IPS DF 4.7 (cell line): ENCODE data around the gene ZCCHC2.

Source experiments
- DNase-seq: peaks from one replicate; pipeline ENCODE4 v3.0.0-alpha.2; 2013; ENCODE audit warnings: low spot score; ENCODE audit errors: extremely low read depth

ZCCHC2 gene

GRCh38 chr18:62522504-62523254, at the start of gene ZCCHC2:
Gene ZCCHC2 (plus strand): TSS chr18:62523025. CDS start chr18:62523425, 400 bp downstream.
- peak; percentile 72 for DNase-seq

- DNase-seq, result no peak
These were observed 43.3 kb upstream of the ZCCHC2 start for GRCh38 chr18:62479574-62479973.

- no peak for DNase-seq
These were observed 41.9 kb upstream of the ZCCHC2 start for GRCh38 chr18:62480927-62481326.

- no peak for DNase-seq
These were observed 37.9 kb upstream of the ZCCHC2 start for GRCh38 chr18:62484941-62485340.

GRCh38 chr18:62485684-62486083, 37.1 kb upstream of the ZCCHC2 start:
- no peak for DNase-seq

- no peak for DNase-seq
These were observed 36.4 kb upstream of the ZCCHC2 start for GRCh38 chr18:62486290-62486964.

- no peak for DNase-seq
These were observed 35.7 kb upstream of the ZCCHC2 start for GRCh38 chr18:62487161-62487560.

- no peak for DNase-seq
These were observed 31.7 kb upstream of the ZCCHC2 start for GRCh38 chr18:62490967-62491695.

- DNase-seq, result no peak
These were observed 29.6 kb upstream of the ZCCHC2 start for GRCh38 chr18:62493033-62493862.

GRCh38 chr18:62494764-62495163, 28.1 kb upstream of the ZCCHC2 start:
- no peak for DNase-seq

- no peak for DNase-seq
These were observed 26.6 kb upstream of the ZCCHC2 start for GRCh38 chr18:62496262-62496661.

GRCh38 chr18:62497190-62497772, 25.5 kb upstream of the ZCCHC2 start:
- no peak for DNase-seq

GRCh38 chr18:62498616-62499262, 24.1 kb upstream of the ZCCHC2 start:
- no peak for DNase-seq

GRCh38 chr18:62499263-62499650, 23.6 kb upstream of the ZCCHC2 start:
- no peak for DNase-seq

- DNase-seq, result no peak
These were observed 22.7 kb upstream of the ZCCHC2 start for GRCh38 chr18:62500174-62500573.

- no peak for DNase-seq
These were observed 21.7 kb upstream of the ZCCHC2 start for GRCh38 chr18:62500966-62501591.

GRCh38 chr18:62505669-62506494, 16.9 kb upstream of the ZCCHC2 start:
- no peak for DNase-seq

GRCh38 chr18:62506495-62507143, 16.2 kb upstream of the ZCCHC2 start:
- no peak for DNase-seq

- DNase-seq, result no peak
These were observed 13.0 kb upstream of the ZCCHC2 start for GRCh38 chr18:62509779-62510178.
